ENCODE data around the gene GBF1. TPM values are rescaled to one million over a fixed set of nuclear protein-coding genes. Genes with fewer than 3 reads are reported as not detected.

Gene GBF1
- polyA plus RNA-seq, 3 donors = 4.2 to 17.4 (median 11.9) TPM

- 93% methylated on average over 8 of the region's 8 CpGs for WGBS (ENCODE audit: insufficient coverage)
Observed at GRCh38 chr10:102429468-102429867, 184.1 kb downstream of the GBF1 start.

DNA sequence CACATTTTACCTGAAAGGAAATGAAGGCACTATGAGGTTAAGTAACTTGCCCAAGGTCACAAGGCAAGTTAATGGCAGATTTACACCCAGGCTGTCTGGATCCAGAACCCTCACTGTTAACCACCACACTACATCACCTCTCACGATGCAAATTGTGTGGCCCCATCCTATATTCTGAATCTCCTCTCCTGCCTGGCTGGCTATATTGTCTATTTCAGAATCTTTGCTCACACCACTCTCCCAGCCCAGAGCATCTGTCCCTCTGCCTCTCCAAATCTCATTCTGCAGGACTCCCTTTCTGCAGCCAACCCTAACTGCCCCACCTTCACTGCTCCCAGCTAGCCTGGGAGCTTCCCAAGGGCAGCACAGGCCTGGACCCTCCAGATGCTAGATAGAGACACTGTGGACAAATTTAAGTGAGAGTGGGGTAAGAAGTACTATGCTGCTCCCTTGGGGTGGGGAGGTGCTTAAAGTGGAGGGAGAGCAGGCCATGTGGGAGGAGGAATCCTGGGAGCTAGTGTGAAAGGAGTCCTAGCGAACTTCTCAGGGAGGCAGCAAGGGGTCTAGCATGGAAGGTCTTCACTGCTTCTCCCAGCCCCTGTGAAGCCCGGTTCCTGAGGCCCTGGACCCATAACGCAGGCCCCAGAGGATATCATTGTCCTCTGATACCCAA, 186.3 kb downstream of the GBF1 start:
- no peaks in the 10 kb centered on the region for H3K9me3 ChIP-seq (replicated peaks in 1 of 2; ENCODE audit: control insufficient read depth in 1 of 2, insufficient read depth in 1 of 2, low read length in 2 of 2)
- TF ChIP-seq CTCF (IDR thresholded peaks at IDR 0.05) = no peak
- WGBS (ENCODE audit: insufficient coverage) = 20% methylated on average over 4 of the region's 4 CpGs
- peaks cover 15% of the 10 kb centered on the region for H3K79me2 ChIP-seq (ENCODE audit: insufficient read depth, low read length)
- peak overlapping the region; percentile 41 to 87 for H3K27ac ChIP-seq (ENCODE audit: low read depth in 1 of 2, low read length in 2 of 2)
- no peaks in the 10 kb centered on the region for H3K36me3 ChIP-seq (replicated peaks in 1 of 2; ENCODE audit: control insufficient read depth in 1 of 2, insufficient read depth in 2 of 2, low read length in 2 of 2)
- no peaks in the 10 kb centered on the region for H3K27me3 ChIP-seq (ENCODE audit: control insufficient read depth in 2 of 2, insufficient read depth in 2 of 2, low read length in 2 of 2)
- Mint-ChIP-seq H3K4me1 (peaks cover 42% of the 10 kb centered on the region), H3K9me3 (peaks cover 0 to 1% (median 0%) of the 10 kb centered on the region in 7 donors), H3K36me3 (peaks cover 4 to 10% of the 10 kb centered on the region in 2 donors), H3K4me3 (peak overlapping the region; percentile 86 to 89), H3K27ac (peak overlapping the region; percentile 50 to 94 (median 90)), H3K27me3 (ENCODE audit: low read depth in 3 of 3) (no peaks in the 10 kb centered on the region)
- DNase-seq = no peak
- H4K20me1 ChIP-seq (ENCODE audit: insufficient read depth, low read length) = no peaks in the 10 kb centered on the region
- H3K9ac ChIP-seq (ENCODE audit: insufficient read depth, low read length, poor library complexity, severe bottlenecking) = peak overlapping the region; percentile 84
- intact Hi-C loops (cut with micrococcal nuclease) = loop anchor here in 1 of 2 donors (2.0 kb wide), 1 partner anchor 37 kb away; the partner anchor contains the start of gene NFKB2
- peak overlapping the region; percentile 99 for H2AFZ ChIP-seq (ENCODE audit: insufficient read depth, low read depth, low read length, poor library complexity, severe bottlenecking)
- peak overlapping the region; percentile 57 to 97 (median 92) for H3K4me3 ChIP-seq (replicated peaks in 1 of 3; ENCODE audit: low read depth in 2 of 3, low read length in 3 of 3)
- H3K4me2 ChIP-seq (replicated peaks; ENCODE audit: extremely low read depth, low read length, poor library complexity, severe bottlenecking) = peak overlapping the region; percentile 97
- peaks cover 41% of the 10 kb centered on the region in 2 donors for H3K4me1 ChIP-seq (ENCODE audit: control insufficient read depth in 1 of 2, insufficient read depth in 2 of 2, low read length in 2 of 2)

More at GRCh38 chr10:102429468-102429867, 184.1 kb downstream of the GBF1 start:
- Histone ChIP-seq H2AFZ (ENCODE audit: insufficient read depth, low read depth, low read length, poor library complexity, severe bottlenecking) (no peak overlapping the region), H3K36me3 (replicated peaks in 1 of 2; ENCODE audit: control insufficient read depth in 1 of 2, insufficient read depth in 2 of 2, low read length in 2 of 2) (peaks cover 5 to 7% of the 10 kb centered on the region in 2 donors), H3K4me1 (ENCODE audit: control insufficient read depth in 1 of 2, insufficient read depth in 2 of 2, low read length in 2 of 2) (peaks cover 27 to 30% of the 10 kb centered on the region in 2 donors), H3K4me3 (replicated peaks in 1 of 3; ENCODE audit: low read depth in 2 of 3, low read length in 3 of 3) (no peak overlapping the region), H3K27me3 (ENCODE audit: control insufficient read depth in 2 of 2, insufficient read depth in 2 of 2, low read length in 2 of 2) (no peaks in the 10 kb centered on the region), H3K79me2 (ENCODE audit: insufficient read depth, low read length) (peaks cover 16% of the 10 kb centered on the region), H3K4me2 (replicated peaks; ENCODE audit: extremely low read depth, low read length, poor library complexity, severe bottlenecking) (no peak overlapping the region), H3K27ac (ENCODE audit: low read depth in 1 of 2, low read length in 2 of 2) (no peak overlapping the region), H3K9ac (ENCODE audit: insufficient read depth, low read length, poor library complexity, severe bottlenecking) (no peak overlapping the region), H4K20me1 (ENCODE audit: insufficient read depth, low read length) (peaks cover 7% of the 10 kb centered on the region), H3K9me3 (replicated peaks in 1 of 2; ENCODE audit: control insufficient read depth in 1 of 2, insufficient read depth in 1 of 2, low read length in 2 of 2) (no peaks in the 10 kb centered on the region)
- Mint-ChIP-seq H3K9me3 (peaks cover 0 to 1% (median 0%) of the 10 kb centered on the region in 7 donors), H3K36me3 (peaks cover 20 to 22% of the 10 kb centered on the region in 2 donors), H3K4me3 (no peak overlapping the region), H3K4me1 (peaks cover 22% of the 10 kb centered on the region), H3K27me3 (ENCODE audit: low read depth in 3 of 3) (no peaks in the 10 kb centered on the region), H3K27ac (no peak overlapping the region)
- DNase-seq = no peak
- no peak for TF ChIP-seq CTCF (IDR thresholded peaks at IDR 0.05)
- intact Hi-C loops (cut with micrococcal nuclease) = no loop called here

Other genes with a start within 250 kb of the GBF1 start
- 10 to 100 TPM; 20.4 to 26.3 (median 22.1) TPM for gene ARMH3, start 189.4 kb upstream of the GBF1 start, polyA plus RNA-seq
- gene HPS6, start 180.2 kb upstream of the GBF1 start, polyA plus RNA-seq = 10 to 100 TPM in 2 of 3 donors, 1 to 10 TPM in 1; 2.9 to 27.3 (median 23.6) TPM
- gene LDB1, start 125.2 kb upstream of the GBF1 start, polyA plus RNA-seq = 100 to 1,000 TPM in 1 of 3 donors, 10 to 100 TPM in 1, 1 to 10 TPM in 1; 8.7 to 103 (median 21.9) TPM
- gene PPRC1, start 112.5 kb upstream of the GBF1 start, polyA plus RNA-seq = 10 to 100 TPM in 1 of 3 donors, 1 to 10 TPM in 2; 1.1 to 15.6 (median 2.5) TPM
- 10 to 100 TPM in 2 of 3 donors, 1 to 10 TPM in 1; 10.0 to 32.1 (median 19.3) TPM for gene NOLC1, start 93.1 kb upstream of the GBF1 start, polyA plus RNA-seq
- 1 to 10 TPM; 1.5 to 3.2 (median 2.2) TPM for gene ELOVL3, start 19.2 kb upstream of the GBF1 start, polyA plus RNA-seq
- not detected for gene PITX3, start 4.0 kb upstream of the GBF1 start, polyA plus RNA-seq
- gene NFKB2, start 150.2 kb downstream of the GBF1 start, polyA plus RNA-seq = 100 to 1,000 TPM in 1 of 3 donors, 10 to 100 TPM in 1, 1 to 10 TPM in 1; 6.8 to 111 (median 15.0) TPM
- 1 to 10 TPM in 2 of 3 donors, under 1 TPM in 1; 0.27 to 1.5 (median 1.1) TPM for gene PSD, start 173.3 kb downstream of the GBF1 start, polyA plus RNA-seq
- 10 to 100 TPM; 16.0 to 36.3 (median 25.5) TPM for gene FBXL15, start 175.3 kb downstream of the GBF1 start, polyA plus RNA-seq
- 10 to 100 TPM; 58.5 to 70.2 (median 66.7) TPM for gene CUEDC2, start 187.0 kb downstream of the GBF1 start, polyA plus RNA-seq
- under 1 TPM in 1 of 3 donors, not detected in 2; 0.27 TPM for gene C10orf95, start 206.0 kb downstream of the GBF1 start, polyA plus RNA-seq

Data from CD14-positive monocyte (primary cell).